Prostate gland (tissue), 2 donors: Measurements from ENCODE around the gene LRRC55. TPM values are rescaled to one million over a fixed set of nuclear protein-coding genes. Genes with fewer than 3 reads are reported as not detected.

Experiments
- DNase-seq: peaks from one replicate; pipeline ENCODE4 v3.0.0-alpha.2; 2019; ENCODE audit warnings: low spot score
- H3K27ac ChIP-seq, 2 donors: fragments of 200-600 bp; sonication (generic); 2 replicates each; pipeline ENCODE4 v1.5.1; 2017 to 2019
- H3K27me3 ChIP-seq: fragments of 200-600 bp; sonication (generic); replicated peaks from 2 replicates; pipeline ENCODE4 v1.5.1; 2019; ENCODE audit not compliant: insufficient read depth
- H3K36me3 ChIP-seq, 2 donors: fragments of 200-600 bp; sonication (generic); 1 replicate in 1 of 2; 2 replicates in 1 of 2; pipeline versions ENCODE4 v1.5.1 to v1.8.1; 2017 to 2019
- H3K4me1 ChIP-seq: fragments of 200-600 bp; sonication (generic); replicated peaks from 2 replicates; pipeline ENCODE4 v1.5.1; 2019
- H3K4me3 ChIP-seq, 2 donors: fragments of 200-600 bp; sonication (generic); 2 replicates each; pipeline ENCODE4 v1.5.1; 2017 to 2019
- H3K9me3 ChIP-seq: fragments of 200-600 bp; sonication (generic); 2 replicates; pipeline ENCODE4 v1.5.1; 2017
- CTCF ChIP-seq, 4 experiments: fragments of 200-600 bp in 2 of 4; fragments of 450-650 bp in 2 of 4; sonication (generic) in 2 of 4; IDR thresholded peaks; 1 replicate in 3 of 4; 2 replicates in 1 of 4; pipeline ENCODE4 v1.5.1; 2016 to 2019; ENCODE audit warnings: antibody characterized with exemption in 4 of 4, mild to moderate bottlenecking in 2 of 4, moderate library complexity in 2 of 4
- POLR2A ChIP-seq: fragments of 450-650 bp; IDR thresholded peaks from one replicate; pipeline ENCODE4 v1.6.1; 2016; ENCODE audit warnings: antibody characterized with exemption, mild to moderate bottlenecking
- POLR2AphosphoS5 ChIP-seq: sonication (generic); formaldehyde crosslinking; IDR thresholded peaks from one replicate; pipeline ENCODE4 v1.6.1; 2017; ENCODE audit warnings: antibody characterized with exemption
- WGBS: methylation state at CpG from one replicate; pipeline ENCODE4 v1.1.5; 2018; 5-methylcytosine and 5-hydroxymethylcytosine counted together
- intact Hi-C: fragments of 100-400 bp; cut with DNase I; formaldehyde crosslinking; loops from one replicate; pipeline ENCODE4 v1.14.2; 2022
- total RNA-seq, 2 donors: library from RNA; depleted of rRNA; stranded (reverse); fragments of >200 nt; gene quantifications; one replicate each; pipeline ENCODE4 v1.1.0, GENCODE V29; 2016

LRRC55 gene
- total RNA-seq, 2 donors from 2014 or later: 0.23 TPM; not detected in 1

- H3K9me3 ChIP-seq: no peaks in the 10 kb centered on the region
- no peak overlapping the region for H3K27ac ChIP-seq
- DNase-seq: no peak
- no peaks in the 10 kb centered on the region for H3K27me3 ChIP-seq
- WGBS: 44% methylated on average over 2 of the region's 2 CpGs
- intact Hi-C loops: no loop called here
- no peak overlapping the region for H3K4me3 ChIP-seq
- no peaks in the 10 kb centered on the region for H3K4me1 ChIP-seq
- H3K36me3 ChIP-seq: no peaks in the 10 kb centered on the region
- TF ChIP-seq POLR2AphosphoS5 (no peak), CTCF (IDR thresholded peaks at IDR 0.05) (no peak), POLR2A (no peak)
These were observed 41.2 kb upstream of the LRRC55 start for GRCh38 chr11:57140568-57140967.

- H3K27me3 ChIP-seq: no peaks in the 10 kb centered on the region
- no peaks in the 10 kb centered on the region for H3K9me3 ChIP-seq
- no peaks in the 10 kb centered on the region for H3K36me3 ChIP-seq
- no peak for DNase-seq
- no peak overlapping the region for H3K4me3 ChIP-seq
- intact Hi-C loops: no loop called here
- no peak overlapping the region for H3K27ac ChIP-seq
- 83% methylated on average over 4 of the region's 4 CpGs for WGBS
- H3K4me1 ChIP-seq: no peaks in the 10 kb centered on the region
- TF ChIP-seq POLR2A (no peak), POLR2AphosphoS5 (no peak), CTCF (IDR thresholded peaks at IDR 0.05) (no peak)
These were observed 38.3 kb upstream of the LRRC55 start for GRCh38 chr11:57143459-57143858.

- H3K9me3 ChIP-seq: no peaks in the 10 kb centered on the region
- intact Hi-C loops: no loop called here
- H3K27ac ChIP-seq: no peak overlapping the region
- H3K4me3 ChIP-seq: no peak overlapping the region
- WGBS: 79% methylated on average over 5 of the region's 5 CpGs
- TF ChIP-seq POLR2AphosphoS5 (no peak), CTCF (IDR thresholded peaks at IDR 0.05) (no peak), POLR2A (no peak)
- no peaks in the 10 kb centered on the region for H3K4me1 ChIP-seq
- no peaks in the 10 kb centered on the region for H3K27me3 ChIP-seq
- no peak for DNase-seq
- H3K36me3 ChIP-seq: no peaks in the 10 kb centered on the region
These were observed 37.7 kb upstream of the LRRC55 start for GRCh38 chr11:57144075-57144474.

GRCh38 chr11:57144531-57145320, 37.0 kb upstream of the LRRC55 start:
- Histone ChIP-seq H3K4me3 (no peak overlapping the region), H3K9me3 (no peaks in the 10 kb centered on the region), H3K27me3 (no peaks in the 10 kb centered on the region), H3K4me1 (no peaks in the 10 kb centered on the region), H3K36me3 (no peaks in the 10 kb centered on the region), H3K27ac (no peak overlapping the region)
- DNase-seq: no peak
- intact Hi-C loops: no loop called here
- TF ChIP-seq POLR2AphosphoS5 (no peak), POLR2A (no peak), CTCF (IDR thresholded peaks at IDR 0.05) (no peak)
- 26% methylated on average over 9 of the region's 9 CpGs for WGBS

GRCh38 chr11:57146301-57146700, 35.5 kb upstream of the LRRC55 start:
- Histone ChIP-seq H3K9me3 (no peaks in the 10 kb centered on the region), H3K4me1 (no peaks in the 10 kb centered on the region), H3K36me3 (no peaks in the 10 kb centered on the region), H3K4me3 (no peak overlapping the region), H3K27ac (no peak overlapping the region), H3K27me3 (no peaks in the 10 kb centered on the region)
- DNase-seq: no peak
- 93% methylated on average over 3 of the region's 3 CpGs for WGBS
- intact Hi-C loops: no loop called here
- TF ChIP-seq POLR2AphosphoS5: no peak
- TF ChIP-seq CTCF (IDR thresholded peaks at IDR 0.05): no peak
- TF ChIP-seq POLR2A: no peak
